ENCODE measurements around the gene XRCC2.

XRCC2 gene

GRCh38 chr7:152615031-152615741 is 60.8 kb downstream of the XRCC2 start:
- no peak for DNase-seq (ENCODE audit: low read depth in 1 of 2, low spot score in 1 of 2)
- Histone ChIP-seq H3K4me3 (replicated peaks; ENCODE audit: insufficient read depth, low read length) (no peak overlapping the region), H3K27ac (replicated peaks) (no peak overlapping the region), H3K27me3 (ENCODE audit: insufficient read depth, poor library complexity, severe bottlenecking) (no peaks in the 10 kb centered on the region)
- TF ChIP-seq POLR2AphosphoS5 (IDR thresholded peaks at IDR 0.05; ENCODE audit: low read depth) (no peak), GABPA (IDR thresholded peaks at IDR 0.05; ENCODE audit: low read depth) (no peak), CTCF (IDR thresholded peaks at IDR 0.05; ENCODE audit: insufficient read depth, low read length) (no peak), REST (IDR thresholded peaks at IDR 0.05; ENCODE audit: insufficient replicate concordance, low read depth) (no peak)

- H3K27ac ChIP-seq (replicated peaks), result no peak overlapping the region
- no peaks in the 10 kb centered on the region for H3K27me3 ChIP-seq (ENCODE audit: insufficient read depth, poor library complexity, severe bottlenecking)
- no peak for DNase-seq (ENCODE audit: low read depth in 1 of 2, low spot score in 1 of 2)
- TF ChIP-seq CTCF (IDR thresholded peaks at IDR 0.05; ENCODE audit: insufficient read depth, low read length), result no peak
- TF ChIP-seq SPI1 (IDR thresholded peaks at IDR 0.05; ENCODE audit: borderline replicate concordance, low read depth), result no peak
- TF ChIP-seq POLR2AphosphoS5 (IDR thresholded peaks at IDR 0.05; ENCODE audit: low read depth), result no peak
- no peak for TF ChIP-seq GABPA (IDR thresholded peaks at IDR 0.05; ENCODE audit: low read depth)
- no peak for TF ChIP-seq REST (IDR thresholded peaks at IDR 0.05; ENCODE audit: insufficient replicate concordance, low read depth)
- H3K4me3 ChIP-seq (replicated peaks; ENCODE audit: insufficient read depth, low read length), result no peak overlapping the region
Observed at GRCh38 chr7:152608656-152609055, 67.3 kb downstream of the XRCC2 start.

- no peak for DNase-seq (ENCODE audit: low read depth in 1 of 2, low spot score in 1 of 2)
- TF ChIP-seq CTCF (IDR thresholded peaks at IDR 0.05; ENCODE audit: insufficient read depth, low read length) (no peak), REST (IDR thresholded peaks at IDR 0.05; ENCODE audit: insufficient replicate concordance, low read depth) (no peak), POLR2AphosphoS5 (IDR thresholded peaks at IDR 0.05; ENCODE audit: low read depth) (no peak), GABPA (IDR thresholded peaks at IDR 0.05; ENCODE audit: low read depth) (no peak), SPI1 (IDR thresholded peaks at IDR 0.05; ENCODE audit: borderline replicate concordance, low read depth) (no peak)
- Histone ChIP-seq H3K4me3 (replicated peaks; ENCODE audit: insufficient read depth, low read length) (no peak overlapping the region), H3K27me3 (ENCODE audit: insufficient read depth, poor library complexity, severe bottlenecking) (no peaks in the 10 kb centered on the region), H3K27ac (replicated peaks) (no peak overlapping the region)
Observed at GRCh38 chr7:152608208-152608607, 67.7 kb downstream of the XRCC2 start.

Measured in HL-60 (cell line).